Ascending aorta (tissue), 2 donors: ENCODE results near the gene FRY. TPM values are rescaled to one million over a fixed set of nuclear protein-coding genes. Genes with fewer than 3 reads are reported as not detected.

Experiments used
- DNase-seq, 2 donors: peaks; one replicate each; pipeline ENCODE4 v3.0.0-alpha.2; 2019; ENCODE audit warnings: low spot score in 2 of 2
- H3K27ac ChIP-seq, 2 donors: fragments of 200-600 bp; sonication (generic); one replicate each; pipeline ENCODE4 v1.5.1; 2016 to 2017; ENCODE audit warnings: mild to moderate bottlenecking in 1 of 2
- H3K27me3 ChIP-seq: fragments of 200-600 bp; sonication (generic); one replicate; pipeline ENCODE4 v1.5.1; 2017
- H3K36me3 ChIP-seq, 2 donors: fragments of 200-600 bp; sonication (generic); one replicate each; pipeline ENCODE4 v1.5.1; 2016
- H3K4me1 ChIP-seq, 2 donors: fragments of 200-600 bp; sonication (generic); one replicate each; pipeline ENCODE4 v1.5.1; 2016 to 2017; ENCODE audit warnings: mild to moderate bottlenecking in 1 of 2
- H3K4me3 ChIP-seq, 2 donors: fragments of 200-600 bp; sonication (generic); one replicate each; pipeline ENCODE4 v1.5.1; 2016 to 2017; ENCODE audit warnings: mild to moderate bottlenecking in 1 of 2
- H3K9me3 ChIP-seq, 2 donors: fragments of 200-600 bp; sonication (generic); one replicate each; pipeline ENCODE4 v1.5.1; 2016
- intact Hi-C: fragments of 100-400 bp; cut with DNase I; formaldehyde crosslinking; loops from one replicate; pipeline ENCODE4 v1.15.1; 2023
- total RNA-seq: library from RNA; depleted of rRNA; stranded (reverse); fragments of >200 nt; gene quantifications from one replicate; pipeline ENCODE4 v1.1.0, GENCODE V29; 2016
- TF ChIP-seq, protein P1 (sequence below), 3 experiments: fragments of 200-600 bp in 2 of 3; fragments of 450-650 bp in 1 of 3; sonication (generic) in 2 of 3; IDR thresholded peaks; one replicate each; pipeline ENCODE4 v1.5.1; 2016 to 2019; ENCODE audit warnings: antibody characterized with exemption in 3 of 3, mild to moderate bottlenecking in 1 of 3, moderate library complexity in 1 of 3

FRY gene
- total RNA-seq, 1 donor from 2014 or later, result 115 TPM

DNA sequence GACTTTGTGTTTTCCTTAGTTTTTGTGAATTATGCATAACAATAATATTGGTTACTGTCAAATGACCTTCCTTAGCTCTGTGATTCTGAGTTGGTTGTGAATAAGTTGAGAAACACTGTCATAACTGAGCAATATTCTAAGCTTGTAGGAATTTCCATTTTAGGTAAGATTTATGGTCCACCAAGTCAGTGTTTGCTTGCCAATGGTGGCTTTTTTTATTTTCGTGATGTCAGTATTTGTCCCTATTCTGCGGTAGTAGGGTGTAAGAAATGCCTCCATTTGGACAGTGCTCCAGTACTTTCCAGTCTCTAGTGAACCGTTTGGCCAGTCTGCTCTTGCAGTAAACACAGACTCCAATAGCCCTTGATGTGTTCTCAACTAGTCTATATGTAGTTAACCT is 94.7 kb downstream of the FRY start:
- Histone ChIP-seq H3K4me1 (peaks cover 3 to 16% of the 10 kb centered on the region in 2 donors), H3K4me3 (no peak overlapping the region), H3K27ac (peak overlapping the region; percentile 85 to 91), H3K36me3 (no peaks in the 10 kb centered on the region), H3K27me3 (no peaks in the 10 kb centered on the region), H3K9me3 (peaks cover 0 to 7% of the 10 kb centered on the region in 2 donors)
- DNase-seq, result no peak
- intact Hi-C loops, result loop anchor here (2.0 to 10.0 kb wide), 2 partner anchors 25 to 1251 kb away; no protein-coding TSS in a partner anchor
- TF ChIP-seq, protein P1, sequence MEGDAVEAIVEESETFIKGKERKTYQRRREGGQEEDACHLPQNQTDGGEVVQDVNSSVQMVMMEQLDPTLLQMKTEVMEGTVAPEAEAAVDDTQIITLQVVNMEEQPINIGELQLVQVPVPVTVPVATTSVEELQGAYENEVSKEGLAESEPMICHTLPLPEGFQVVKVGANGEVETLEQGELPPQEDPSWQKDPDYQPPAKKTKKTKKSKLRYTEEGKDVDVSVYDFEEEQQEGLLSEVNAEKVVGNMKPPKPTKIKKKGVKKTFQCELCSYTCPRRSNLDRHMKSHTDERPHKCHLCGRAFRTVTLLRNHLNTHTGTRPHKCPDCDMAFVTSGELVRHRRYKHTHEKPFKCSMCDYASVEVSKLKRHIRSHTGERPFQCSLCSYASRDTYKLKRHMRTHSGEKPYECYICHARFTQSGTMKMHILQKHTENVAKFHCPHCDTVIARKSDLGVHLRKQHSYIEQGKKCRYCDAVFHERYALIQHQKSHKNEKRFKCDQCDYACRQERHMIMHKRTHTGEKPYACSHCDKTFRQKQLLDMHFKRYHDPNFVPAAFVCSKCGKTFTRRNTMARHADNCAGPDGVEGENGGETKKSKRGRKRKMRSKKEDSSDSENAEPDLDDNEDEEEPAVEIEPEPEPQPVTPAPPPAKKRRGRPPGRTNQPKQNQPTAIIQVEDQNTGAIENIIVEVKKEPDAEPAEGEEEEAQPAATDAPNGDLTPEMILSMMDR (IDR thresholded peaks at IDR 0.05), result no peak

DNA sequence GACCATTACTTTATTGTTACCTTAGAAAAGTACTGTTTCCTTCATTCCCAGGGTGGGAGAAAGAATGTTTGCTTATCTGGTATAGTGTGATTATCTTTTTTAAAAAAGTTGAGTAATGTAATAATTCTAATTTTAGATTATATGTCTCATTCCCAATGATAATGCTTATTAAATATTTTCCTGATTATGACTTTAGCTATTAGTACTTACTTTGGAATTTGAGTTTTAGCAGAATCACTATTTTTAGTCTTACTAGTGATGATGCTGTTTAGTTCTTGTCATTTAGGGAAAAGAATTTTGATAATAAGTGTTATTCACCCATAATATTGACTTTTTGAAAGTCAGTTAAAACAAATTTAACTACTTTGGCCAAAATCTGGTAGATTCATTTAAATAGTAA is 95.2 kb downstream of the FRY start:
- no peaks in the 10 kb centered on the region for H3K36me3 ChIP-seq
- DNase-seq, result no peak
- peaks cover 0 to 7% of the 10 kb centered on the region in 2 donors for H3K9me3 ChIP-seq
- TF ChIP-seq, protein P1 (IDR thresholded peaks at IDR 0.05), result no peak
- H3K27ac ChIP-seq, result peak overlapping the region; percentile 85 to 91
- peaks cover 3 to 16% of the 10 kb centered on the region in 2 donors for H3K4me1 ChIP-seq
- H3K4me3 ChIP-seq, result no peak overlapping the region
- intact Hi-C loops, result loop anchor here (2.0 to 10.0 kb wide), 2 partner anchors 24 to 1252 kb away; no protein-coding TSS in a partner anchor
- no peaks in the 10 kb centered on the region for H3K27me3 ChIP-seq

DNA sequence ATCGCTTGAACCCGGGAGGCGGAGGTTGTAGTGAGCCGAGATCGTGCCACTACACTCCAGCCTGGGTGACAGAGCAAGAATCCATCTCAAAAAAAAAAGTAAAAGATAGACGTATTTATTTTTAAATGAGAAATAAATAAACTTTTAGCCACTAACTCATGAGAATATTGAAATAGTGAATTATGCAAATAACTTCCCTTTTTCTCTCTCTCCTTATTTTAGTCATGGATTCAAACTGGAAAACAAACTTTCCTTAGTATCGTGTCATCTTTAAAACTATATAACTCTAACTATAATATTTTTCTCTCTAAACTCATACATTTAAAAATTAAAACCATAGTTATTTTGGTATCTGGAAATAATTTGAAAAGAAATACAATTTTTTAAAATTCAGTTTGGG is 96.1 kb downstream of the FRY start:
- H3K4me3 ChIP-seq, result no peak overlapping the region
- no peaks in the 10 kb centered on the region for H3K27me3 ChIP-seq
- peak overlapping the region; percentile 85 to 91 for H3K27ac ChIP-seq
- intact Hi-C loops, result loop anchor here (2.0 to 10.0 kb wide), 2 partner anchors 23 to 1253 kb away; no protein-coding TSS in a partner anchor
- no peaks in the 10 kb centered on the region for H3K36me3 ChIP-seq
- TF ChIP-seq, protein P1 (IDR thresholded peaks at IDR 0.05), result no peak
- H3K4me1 ChIP-seq, result peaks cover 3 to 16% of the 10 kb centered on the region in 2 donors
- peaks cover 0 to under 1% of the 10 kb centered on the region in 2 donors for H3K9me3 ChIP-seq
- DNase-seq, result no peak

DNA sequence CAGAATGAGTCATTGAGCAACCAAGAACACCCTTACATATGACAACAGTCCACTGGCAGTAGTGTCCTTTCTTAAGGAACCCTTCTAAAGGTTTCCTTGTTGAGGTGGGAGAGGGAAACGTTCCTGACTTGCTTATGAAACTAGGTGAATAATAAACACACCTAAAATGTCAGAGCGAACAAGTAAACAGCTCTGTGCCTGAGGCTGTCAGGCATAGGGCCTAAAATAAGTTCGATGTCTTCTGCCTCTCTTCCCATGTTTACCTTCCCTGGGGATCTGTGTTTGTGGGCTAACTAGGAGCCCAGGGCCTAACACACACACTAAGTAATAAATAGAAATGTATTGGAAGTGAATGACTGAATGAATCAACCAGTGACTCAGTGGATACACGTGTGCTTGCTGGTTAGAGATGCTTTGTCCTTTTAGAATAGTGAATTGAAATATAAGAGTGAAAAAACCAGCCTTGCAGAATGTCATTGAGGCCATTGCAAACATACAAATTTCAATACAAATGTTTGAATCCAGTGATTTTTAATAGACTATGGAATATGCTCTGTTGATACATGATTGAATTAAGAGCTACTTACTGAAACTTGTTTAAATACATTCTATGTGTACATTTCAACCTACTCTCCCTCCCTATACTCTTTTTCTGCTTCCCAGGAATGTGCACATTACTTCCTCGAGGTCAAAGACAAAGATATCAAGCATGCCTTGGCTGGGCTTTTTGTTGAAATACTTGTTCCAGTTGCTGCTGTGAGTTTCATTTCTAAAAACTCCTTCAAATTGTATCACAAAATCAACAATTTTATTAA is 102.9 kb downstream of the FRY start:
- Histone ChIP-seq H3K27ac (peak overlapping the region; percentile 89 to 96), H3K36me3 (peaks cover 0 to 3% of the 10 kb centered on the region in 2 donors), H3K4me1 (peaks cover 9 to 20% of the 10 kb centered on the region in 2 donors), H3K27me3 (no peaks in the 10 kb centered on the region), H3K9me3 (no peaks in the 10 kb centered on the region), H3K4me3 (no peak overlapping the region)
- TF ChIP-seq, protein P1 (IDR thresholded peaks at IDR 0.05), result no peak
- intact Hi-C loops, result no loop called here
- DNase-seq, result no peak

DNA sequence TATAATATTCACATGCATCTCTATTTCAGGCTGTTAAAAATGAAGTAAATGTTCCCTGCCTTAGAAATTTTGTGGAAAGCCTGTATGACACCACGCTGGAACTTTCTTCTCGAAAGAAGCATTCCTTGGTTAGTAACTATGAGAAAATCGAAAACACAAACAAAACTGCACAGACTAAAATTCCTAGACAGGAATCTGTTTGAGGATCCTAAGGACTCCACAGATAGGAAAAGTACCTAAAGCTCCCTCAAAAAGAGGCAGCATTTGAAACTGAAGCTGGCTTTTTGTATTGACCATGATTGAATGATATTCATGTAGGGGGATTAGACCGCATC is 103.4 kb downstream of the FRY start:
- Histone ChIP-seq H3K4me1 (peaks cover 9 to 20% of the 10 kb centered on the region in 2 donors), H3K4me3 (no peak overlapping the region), H3K9me3 (no peaks in the 10 kb centered on the region), H3K27me3 (no peaks in the 10 kb centered on the region), H3K27ac (peak overlapping the region; percentile 89 to 96), H3K36me3 (peaks cover 0 to 3% of the 10 kb centered on the region in 2 donors)
- intact Hi-C loops, result no loop called here
- TF ChIP-seq, protein P1 (IDR thresholded peaks at IDR 0.05), result no peak
- no peak for DNase-seq
